CD4-positive, alpha-beta T cell treated with Interleukin-2 at 100 ng/mL for 4 hours (primary cell): ENCODE results near the gene SESN1.

Source experiments
- DNase-seq: peaks from one replicate; pipeline ENCODE4 v3.0.0-alpha.2; 2020; ENCODE audit warnings: low spot score

SESN1 gene

GRCh38 chr6:109060571-109060970 is 34.1 kb downstream of the SESN1 start:
- DNase-seq: no peak

GRCh38 chr6:109059571-109060021 is 35.0 kb downstream of the SESN1 start:
- peak; percentile 72 for DNase-seq

DNA sequence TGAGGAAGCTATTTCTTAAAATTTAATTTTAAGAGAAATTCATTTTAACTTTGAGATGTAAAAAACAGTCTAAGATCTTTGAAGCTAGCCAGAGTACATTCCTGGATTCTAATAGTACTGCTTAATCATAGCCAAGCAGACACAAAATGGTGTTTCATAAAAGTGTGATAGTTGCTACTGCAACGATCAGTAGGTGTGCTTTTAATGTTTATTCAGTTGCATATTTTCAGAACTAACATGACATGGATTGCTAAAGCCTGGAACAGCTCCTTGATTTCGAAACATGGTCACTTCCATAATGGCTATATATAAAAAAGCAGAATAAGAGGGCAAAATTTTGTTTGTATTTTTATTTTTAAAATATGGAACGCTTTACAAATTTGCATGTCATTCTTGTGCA is 35.5 kb downstream of the SESN1 start:
- no peak for DNase-seq

DNA sequence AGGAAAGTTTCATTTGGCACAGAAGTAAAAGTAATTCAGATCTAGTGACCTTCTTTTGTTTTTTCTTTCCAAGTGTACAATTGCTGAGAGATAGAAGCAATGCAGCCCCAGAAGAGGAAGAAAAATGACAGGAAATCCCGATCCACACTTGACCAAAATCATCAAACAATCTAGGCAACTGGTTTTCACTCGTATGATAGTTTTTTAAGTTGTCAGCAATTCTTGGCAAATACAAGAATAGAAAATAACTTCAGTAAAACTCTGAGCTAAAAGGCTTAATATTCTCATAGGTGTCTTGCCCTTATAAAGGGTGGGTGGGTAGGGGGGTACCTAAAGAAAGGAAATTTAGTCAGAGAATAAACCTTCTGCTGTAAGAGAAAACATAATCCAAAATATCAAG is 36.0 kb downstream of the SESN1 start:
- DNase-seq: no peak

- DNase-seq: no peak
Observed at GRCh38 chr6:109056661-109057060, 38.0 kb downstream of the SESN1 start.

DNA sequence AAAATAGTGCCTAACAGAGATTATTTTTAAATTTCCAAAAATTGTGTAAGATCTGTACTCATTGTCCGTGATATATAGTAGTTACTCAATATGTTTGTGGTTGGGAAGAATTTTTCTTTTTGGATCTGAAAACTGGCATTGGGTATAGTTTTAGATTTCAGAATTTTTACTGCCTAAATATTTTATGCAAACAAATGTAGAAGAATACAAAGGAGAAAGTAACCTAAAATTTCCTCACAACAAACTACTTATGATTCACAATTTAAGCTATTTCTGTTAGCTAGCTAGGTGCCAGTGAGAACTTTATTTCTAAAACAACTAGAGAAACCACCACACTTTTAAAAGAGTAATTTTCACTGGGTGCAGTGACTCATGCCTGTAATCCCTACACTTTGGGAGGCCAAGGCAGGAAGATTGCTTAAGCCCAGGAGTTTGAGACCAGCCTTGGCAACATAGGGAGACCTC is 38.8 kb downstream of the SESN1 start:
- no peak for DNase-seq

GRCh38 chr6:109053336-109053735 is 41.3 kb downstream of the SESN1 start:
- no peak for DNase-seq

DNA sequence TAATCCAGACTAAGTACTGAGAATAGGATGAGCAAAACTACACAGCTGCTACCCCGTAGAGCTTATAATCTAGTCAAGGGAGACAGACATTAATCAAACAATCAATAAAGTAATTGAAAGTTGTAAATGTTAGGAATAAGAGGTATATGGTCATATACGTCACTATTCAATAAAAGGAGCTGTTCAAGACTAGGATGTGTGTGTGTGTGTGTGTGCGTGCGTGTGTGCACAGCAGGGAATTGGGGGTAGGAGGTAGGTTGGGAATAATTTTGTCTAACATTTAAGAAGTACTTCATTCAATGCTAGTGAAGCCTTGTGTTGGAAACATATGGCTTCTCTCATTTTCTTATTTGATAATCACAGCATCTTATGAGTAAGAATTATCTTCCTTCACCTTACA is 41.8 kb downstream of the SESN1 start:
- DNase-seq: no peak

DNA sequence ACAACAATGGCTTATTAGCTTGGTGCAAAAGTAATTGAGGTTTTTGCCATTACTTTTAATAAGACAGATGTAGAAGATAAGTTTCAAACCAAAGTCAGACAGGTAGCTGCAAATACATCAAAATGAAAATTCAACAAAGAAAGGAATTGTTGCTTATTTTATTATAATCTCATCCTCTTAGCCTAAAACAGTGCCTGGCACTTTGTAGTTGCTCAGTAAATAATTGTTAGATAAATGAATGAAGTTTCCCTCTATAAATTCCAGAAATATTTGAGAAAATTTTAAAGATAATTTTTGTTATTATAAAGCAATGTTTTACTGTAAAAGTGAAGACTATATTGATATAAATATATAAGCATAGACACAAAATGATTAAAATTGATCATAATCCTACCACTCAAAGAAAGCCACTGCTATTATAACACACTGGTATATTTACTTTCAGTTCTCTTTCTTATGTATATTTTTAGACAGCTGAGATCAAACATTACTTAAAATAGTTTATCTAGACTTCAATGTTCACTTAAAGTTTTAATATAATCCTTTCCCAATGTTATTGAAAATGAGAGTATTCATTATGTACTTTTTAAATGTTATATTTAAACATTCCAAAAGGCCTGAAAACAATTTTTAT is 42.5 kb downstream of the SESN1 start:
- no peak for DNase-seq

- DNase-seq: no peak
Observed at GRCh38 chr6:109051301-109052017, 43.2 kb downstream of the SESN1 start.

DNA sequence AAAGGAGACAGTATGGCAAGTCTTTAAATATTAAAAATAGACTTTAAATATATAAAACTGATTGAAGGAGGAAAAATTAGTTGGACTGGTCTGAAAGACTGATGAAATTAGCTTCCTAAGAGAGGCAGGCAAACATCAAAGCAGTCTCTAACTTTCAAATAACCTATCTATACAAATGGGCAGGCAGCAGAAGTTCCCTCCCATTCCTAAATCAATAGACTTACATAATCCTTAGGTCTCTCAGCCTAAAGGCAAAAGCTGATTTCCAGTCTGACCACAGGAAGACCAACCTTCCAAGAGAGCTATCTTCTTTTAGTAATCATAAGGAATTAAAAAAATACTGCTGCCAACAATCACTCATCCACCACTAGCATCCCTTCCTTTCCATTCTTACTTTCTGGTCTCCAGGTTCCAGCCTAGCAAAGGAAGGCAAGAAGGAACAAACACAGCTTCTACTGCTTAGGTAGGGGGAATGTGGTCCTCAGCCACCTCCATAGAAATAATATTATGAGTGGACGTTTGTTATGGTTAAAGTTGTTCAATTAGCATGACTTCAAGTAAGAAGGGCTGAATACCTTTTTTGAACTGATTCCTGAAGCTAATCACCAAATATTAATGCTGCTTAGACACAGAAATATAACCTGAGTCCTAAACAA is 44.1 kb downstream of the SESN1 start:
- DNase-seq: no peak

- no peak for DNase-seq
Observed at GRCh38 chr6:109050012-109050411, 44.6 kb downstream of the SESN1 start.

GRCh38 chr6:109048670-109049415 is 45.8 kb downstream of the SESN1 start:
- no peak for DNase-seq

GRCh38 chr6:109048176-109048575 is 46.5 kb downstream of the SESN1 start:
- DNase-seq: no peak

- no peak for DNase-seq
Observed at GRCh38 chr6:109045493-109045892, 49.2 kb downstream of the SESN1 start.

GRCh38 chr6:109039795-109040194 is 54.9 kb downstream of the SESN1 start:
- no peak for DNase-seq

DNA sequence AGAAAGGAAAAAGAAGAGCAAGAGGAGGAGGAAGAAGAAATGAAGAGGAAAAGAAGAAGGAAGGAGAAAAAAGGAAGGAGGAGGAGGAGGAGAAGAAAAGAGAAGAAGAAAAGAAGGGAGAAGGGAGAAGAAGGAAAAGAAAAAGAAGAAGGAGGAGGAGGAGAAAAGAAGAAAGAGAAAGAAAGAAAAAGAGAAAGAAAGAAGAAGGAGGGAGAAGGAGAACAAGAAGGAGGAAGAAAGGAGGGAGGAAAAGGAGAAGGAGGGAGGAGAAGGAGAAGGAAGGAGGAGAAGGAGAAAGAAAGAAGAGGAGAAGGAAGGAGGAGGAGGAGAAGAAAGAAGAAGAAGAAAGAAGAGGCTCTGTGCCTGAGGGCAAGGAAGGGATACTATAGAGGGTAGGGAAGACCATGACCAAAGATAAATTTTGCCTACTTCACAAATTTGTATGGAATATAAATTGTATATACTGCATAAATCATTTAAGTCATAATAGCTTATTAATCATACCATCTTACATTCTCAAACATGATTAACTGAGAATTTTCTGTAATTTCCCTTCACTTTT is 55.7 kb downstream of the SESN1 start:
- DNase-seq: no peak

DNA sequence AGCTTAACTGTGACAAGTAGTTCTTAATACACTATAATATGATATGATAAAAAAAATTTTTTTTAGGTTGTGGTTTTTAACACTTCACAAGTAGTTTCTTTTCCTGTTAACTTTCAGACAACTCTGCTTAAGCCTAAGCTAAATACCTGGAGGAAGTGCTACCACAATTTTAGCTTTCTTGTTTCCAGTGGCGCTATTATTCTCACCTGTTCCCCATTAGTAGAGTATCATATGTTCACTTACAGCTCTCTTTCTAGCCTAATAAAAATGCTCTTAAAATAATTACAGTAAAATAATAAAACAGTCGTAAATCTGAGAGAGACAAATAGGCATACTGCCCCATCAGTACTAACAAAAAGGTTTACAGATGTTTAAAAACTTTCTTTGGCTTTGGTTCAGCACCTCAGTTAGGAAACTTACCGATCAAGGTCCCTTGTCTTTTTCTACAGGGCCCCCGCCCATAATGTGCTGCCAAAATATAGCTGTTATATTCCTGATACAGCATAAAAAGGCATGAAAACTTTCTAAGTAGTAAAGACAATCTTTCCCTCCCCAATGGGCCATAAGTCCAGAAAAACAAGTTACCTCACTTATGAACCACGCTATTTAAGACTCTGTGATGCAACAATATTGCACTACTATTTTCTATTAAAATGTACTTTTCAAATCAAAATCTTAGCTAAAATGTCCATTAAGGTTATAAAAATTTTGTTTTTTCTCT is 57.9 kb downstream of the SESN1 start:
- DNase-seq: peak; percentile 47

GRCh38 chr6:109034526-109034925 is 60.1 kb downstream of the SESN1 start:
- no peak for DNase-seq

- DNase-seq: no peak
Observed at GRCh38 chr6:109033655-109034054, 61.0 kb downstream of the SESN1 start.

DNA sequence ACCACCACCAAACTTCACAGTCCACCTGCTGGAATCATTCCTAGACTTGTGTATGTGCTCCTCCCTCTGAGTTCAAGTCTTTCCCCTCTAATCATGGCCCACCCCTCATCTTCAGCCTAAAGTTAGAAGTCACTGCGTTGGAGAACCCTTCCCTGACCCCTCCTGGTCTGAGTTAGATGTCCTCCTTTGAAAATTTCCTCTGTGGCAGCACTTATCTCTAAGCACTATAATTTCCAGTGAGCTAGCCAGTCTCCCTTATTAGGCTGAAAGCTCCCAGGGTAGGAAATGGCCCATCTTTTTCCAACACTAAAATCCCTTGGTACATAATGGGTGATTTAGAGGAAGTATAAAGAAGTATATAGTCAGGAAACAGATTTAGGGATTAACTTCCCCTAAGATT is 63.2 kb downstream of the SESN1 start:
- no peak for DNase-seq
